ENCODE measurements around the gene CLEC11A. TPM values are rescaled to one million over a fixed set of nuclear protein-coding genes. Genes with fewer than 3 reads are reported as not detected.

CLEC11A gene
- total RNA-seq, 1 donor from 2014 or later, result 25.0 TPM

- TF ChIP-seq, protein P1, sequence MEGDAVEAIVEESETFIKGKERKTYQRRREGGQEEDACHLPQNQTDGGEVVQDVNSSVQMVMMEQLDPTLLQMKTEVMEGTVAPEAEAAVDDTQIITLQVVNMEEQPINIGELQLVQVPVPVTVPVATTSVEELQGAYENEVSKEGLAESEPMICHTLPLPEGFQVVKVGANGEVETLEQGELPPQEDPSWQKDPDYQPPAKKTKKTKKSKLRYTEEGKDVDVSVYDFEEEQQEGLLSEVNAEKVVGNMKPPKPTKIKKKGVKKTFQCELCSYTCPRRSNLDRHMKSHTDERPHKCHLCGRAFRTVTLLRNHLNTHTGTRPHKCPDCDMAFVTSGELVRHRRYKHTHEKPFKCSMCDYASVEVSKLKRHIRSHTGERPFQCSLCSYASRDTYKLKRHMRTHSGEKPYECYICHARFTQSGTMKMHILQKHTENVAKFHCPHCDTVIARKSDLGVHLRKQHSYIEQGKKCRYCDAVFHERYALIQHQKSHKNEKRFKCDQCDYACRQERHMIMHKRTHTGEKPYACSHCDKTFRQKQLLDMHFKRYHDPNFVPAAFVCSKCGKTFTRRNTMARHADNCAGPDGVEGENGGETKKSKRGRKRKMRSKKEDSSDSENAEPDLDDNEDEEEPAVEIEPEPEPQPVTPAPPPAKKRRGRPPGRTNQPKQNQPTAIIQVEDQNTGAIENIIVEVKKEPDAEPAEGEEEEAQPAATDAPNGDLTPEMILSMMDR (IDR thresholded peaks at IDR 0.05), result no peak
- TF ChIP-seq POLR2AphosphoS5 (IDR thresholded peaks at IDR 0.05; ENCODE audit: insufficient read depth in 1 of 2, low read depth in 1 of 2) (no peak), POLR2A (IDR thresholded peaks at IDR 0.05) (no peak)
- Histone ChIP-seq H3K27me3 (no peaks in the 10 kb centered on the region), H3K4me3 (no peak overlapping the region), H3K4me1 (no peaks in the 10 kb centered on the region), H3K9me3 (no peaks in the 10 kb centered on the region), H3K36me3 (no peaks in the 10 kb centered on the region), H3K27ac (no peak overlapping the region)
- intact Hi-C loops (cut with DNase I), result no loop called here
- no peak for DNase-seq (ENCODE audit: extremely low spot score in 2 of 2)
These were observed 43.7 kb upstream of the CLEC11A start for GRCh38 chr19:50679177-50680125.

DNA sequence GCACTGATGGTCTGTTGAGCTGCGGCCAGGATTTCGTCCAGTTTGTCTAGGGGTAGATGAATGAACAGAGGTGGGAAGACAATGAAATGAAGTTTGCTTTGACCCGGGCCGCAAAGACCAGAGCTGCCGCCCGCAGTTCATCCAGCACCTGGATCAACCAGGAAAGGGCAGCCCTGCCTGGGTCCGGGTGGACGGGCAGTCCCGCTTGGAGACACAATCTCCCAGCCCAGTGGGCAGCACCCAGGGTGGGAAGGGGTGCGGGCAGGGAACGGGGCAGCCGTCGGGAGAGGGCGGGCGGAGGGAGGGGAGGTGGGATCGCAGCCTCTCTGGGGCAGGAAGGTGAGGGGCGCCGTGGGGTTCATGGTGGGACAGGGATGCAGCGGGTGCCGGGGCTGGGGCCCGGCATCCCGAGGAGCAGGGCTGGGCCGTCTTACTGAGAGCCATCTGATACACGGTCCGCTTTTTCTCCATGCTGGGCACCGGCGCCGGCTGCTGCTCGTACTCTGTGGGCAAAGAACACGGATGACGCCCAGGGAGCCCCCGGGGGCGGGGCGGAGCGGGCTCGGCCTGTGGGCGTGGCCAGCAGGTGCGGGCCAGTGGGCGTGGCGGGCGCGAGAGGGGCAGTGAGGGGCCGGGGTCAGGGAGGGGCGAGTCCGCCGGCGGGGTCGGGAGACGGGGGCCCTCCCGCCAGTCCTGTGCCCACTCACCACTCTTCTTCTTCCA lies 36.7 kb upstream of the CLEC11A start:
- Histone ChIP-seq H3K9me3 (no peaks in the 10 kb centered on the region), H3K27ac (no peak overlapping the region), H3K4me3 (no peak overlapping the region), H3K4me1 (no peaks in the 10 kb centered on the region), H3K36me3 (no peaks in the 10 kb centered on the region), H3K27me3 (no peaks in the 10 kb centered on the region)
- DNase-seq (ENCODE audit: extremely low spot score in 2 of 2), result no peak
- intact Hi-C loops (cut with DNase I), result no loop called here
- TF ChIP-seq POLR2AphosphoS5 (IDR thresholded peaks at IDR 0.05; ENCODE audit: insufficient read depth in 1 of 2, low read depth in 1 of 2), result no peak

DNA sequence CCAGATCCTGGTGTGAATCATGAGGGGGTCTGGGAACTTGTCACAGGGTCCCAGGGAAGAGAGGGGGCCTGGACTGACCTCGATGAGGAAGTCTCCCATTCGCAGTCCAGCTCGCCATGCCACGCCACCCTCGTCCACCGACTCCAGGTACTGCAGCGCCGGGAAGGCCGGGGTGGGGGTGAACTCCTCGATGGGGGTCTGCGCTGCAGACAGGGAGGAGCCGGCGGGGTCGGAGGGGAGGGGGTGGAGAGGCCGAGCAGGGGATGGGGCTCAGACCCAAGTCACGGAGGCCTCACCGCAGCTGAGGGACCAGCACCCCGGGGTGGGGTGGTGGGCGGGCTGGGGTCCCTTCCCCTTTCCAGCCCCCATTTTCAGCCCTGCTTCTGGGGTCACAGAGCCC lies 34.4 kb upstream of the CLEC11A start:
- H3K9me3 ChIP-seq, result no peaks in the 10 kb centered on the region
- no peaks in the 10 kb centered on the region for H3K4me1 ChIP-seq
- TF ChIP-seq, protein P1 (IDR thresholded peaks at IDR 0.05), result no peak
- TF ChIP-seq POLR2AphosphoS5 (IDR thresholded peaks at IDR 0.05; ENCODE audit: insufficient read depth in 1 of 2, low read depth in 1 of 2) (no peak), POLR2A (IDR thresholded peaks at IDR 0.05) (no peak)
- H3K36me3 ChIP-seq, result no peaks in the 10 kb centered on the region
- no peak overlapping the region for H3K27ac ChIP-seq
- H3K4me3 ChIP-seq, result no peak overlapping the region
- intact Hi-C loops (cut with DNase I), result no loop called here
- no peak for DNase-seq (ENCODE audit: extremely low spot score in 2 of 2)
- peaks cover 4% of the 10 kb centered on the region for H3K27me3 ChIP-seq

GRCh38 chr19:50690439-50690838 lies 32.7 kb upstream of the CLEC11A start:
- H3K27me3 ChIP-seq, result peaks cover 6% of the 10 kb centered on the region
- intact Hi-C loops (cut with DNase I), result no loop called here

More at GRCh38 chr19:50690439-50690838, 32.7 kb upstream of the CLEC11A start:
- Histone ChIP-seq H3K36me3 (no peaks in the 10 kb centered on the region), H3K4me1 (no peaks in the 10 kb centered on the region), H3K4me3 (no peak overlapping the region), H3K9me3 (no peaks in the 10 kb centered on the region), H3K27ac (no peak overlapping the region)
- DNase-seq (ENCODE audit: extremely low spot score in 2 of 2), result no peak
- no peak for TF ChIP-seq POLR2A (IDR thresholded peaks at IDR 0.05)
- TF ChIP-seq, protein P1 (IDR thresholded peaks at IDR 0.05), result no peak
- no peak for TF ChIP-seq POLR2AphosphoS5 (IDR thresholded peaks at IDR 0.05; ENCODE audit: insufficient read depth in 1 of 2, low read depth in 1 of 2)
